HuH-7 (cell line): Measurements from ENCODE around the gene SHE.

Source experiments
- DNase-seq: peaks from one replicate; pipeline ENCODE4 v3.0.0; 2011; ENCODE audit warnings: low spot score

Gene SHE

GRCh38 chr1:154445040-154445472 is 57.2 kb downstream of the SHE start:
- no peak for DNase-seq

DNA sequence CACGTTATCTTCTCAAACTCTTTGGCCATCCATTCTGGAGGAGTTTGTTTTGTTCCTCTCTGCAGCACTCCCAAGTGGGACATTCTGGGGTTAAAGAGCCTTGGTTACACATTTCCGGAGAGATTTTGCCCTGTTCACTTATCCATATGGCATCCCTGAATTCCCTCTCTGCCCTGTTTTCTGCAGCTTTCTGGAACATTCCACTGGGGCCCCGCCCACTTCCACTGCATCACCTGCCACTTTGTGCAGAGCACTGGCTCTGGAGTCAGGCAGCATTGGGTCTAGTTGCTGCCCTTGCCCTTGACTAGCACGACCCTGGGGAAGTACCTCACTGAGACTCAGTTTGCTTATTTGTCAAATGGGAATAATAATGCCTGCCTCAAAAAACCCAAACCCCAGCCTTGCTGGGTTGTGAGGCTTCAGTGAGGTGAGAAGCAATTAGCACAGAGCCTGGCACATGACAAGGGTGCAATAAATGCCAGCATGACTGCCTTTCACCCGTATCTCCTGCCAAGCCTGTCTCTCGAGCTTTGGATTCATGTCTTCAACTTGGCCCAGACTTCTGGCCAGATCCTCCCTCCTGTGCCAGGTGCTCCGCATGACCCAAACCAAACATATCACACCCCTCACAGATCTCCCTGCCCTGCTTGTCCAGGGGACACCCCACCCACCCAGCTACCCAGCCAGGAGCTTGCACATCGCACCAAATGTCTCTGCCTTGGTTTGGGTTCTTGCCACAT is 58.8 kb downstream of the SHE start:
- DNase-seq: no peak

DNA sequence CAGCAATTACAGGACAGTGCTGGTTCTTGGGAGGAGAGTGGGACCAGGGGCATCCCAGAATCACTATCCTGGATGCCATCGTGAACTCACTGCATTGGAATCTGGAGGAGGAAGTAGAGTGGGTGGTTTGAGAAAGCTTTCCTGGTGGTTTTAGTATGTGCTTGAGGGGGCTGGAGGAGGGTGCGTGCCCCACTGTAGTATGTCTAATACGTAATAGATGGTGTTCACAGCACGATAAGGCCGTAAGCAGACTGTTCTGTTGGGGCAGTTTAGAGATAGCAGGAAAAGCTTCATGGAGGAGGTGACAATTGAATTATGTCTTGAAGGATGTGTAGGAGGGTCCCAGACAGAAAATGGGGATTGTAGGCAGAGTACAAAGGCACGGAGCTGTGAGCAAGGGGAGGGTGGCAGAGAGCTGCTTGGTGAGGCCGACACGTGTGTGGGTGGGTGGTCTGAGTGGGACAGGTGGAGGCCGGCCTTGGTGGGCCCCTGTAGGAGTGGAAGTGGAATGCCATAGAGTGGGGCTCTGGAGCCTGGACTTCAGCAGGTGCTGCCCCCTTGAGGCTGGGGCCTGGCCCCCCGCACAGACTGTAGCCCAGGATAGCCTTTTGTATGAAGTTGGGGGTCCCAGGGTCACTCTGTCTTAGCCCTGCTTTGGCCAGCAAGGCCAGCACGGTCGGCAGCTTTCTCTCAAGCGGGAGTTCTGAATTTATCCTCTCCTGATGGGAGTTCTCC is 60.0 kb downstream of the SHE start:
- DNase-seq: peak; percentile 42

- DNase-seq: no peak
Measured at GRCh38 chr1:154441241-154441888, 60.8 kb downstream of the SHE start.

DNA sequence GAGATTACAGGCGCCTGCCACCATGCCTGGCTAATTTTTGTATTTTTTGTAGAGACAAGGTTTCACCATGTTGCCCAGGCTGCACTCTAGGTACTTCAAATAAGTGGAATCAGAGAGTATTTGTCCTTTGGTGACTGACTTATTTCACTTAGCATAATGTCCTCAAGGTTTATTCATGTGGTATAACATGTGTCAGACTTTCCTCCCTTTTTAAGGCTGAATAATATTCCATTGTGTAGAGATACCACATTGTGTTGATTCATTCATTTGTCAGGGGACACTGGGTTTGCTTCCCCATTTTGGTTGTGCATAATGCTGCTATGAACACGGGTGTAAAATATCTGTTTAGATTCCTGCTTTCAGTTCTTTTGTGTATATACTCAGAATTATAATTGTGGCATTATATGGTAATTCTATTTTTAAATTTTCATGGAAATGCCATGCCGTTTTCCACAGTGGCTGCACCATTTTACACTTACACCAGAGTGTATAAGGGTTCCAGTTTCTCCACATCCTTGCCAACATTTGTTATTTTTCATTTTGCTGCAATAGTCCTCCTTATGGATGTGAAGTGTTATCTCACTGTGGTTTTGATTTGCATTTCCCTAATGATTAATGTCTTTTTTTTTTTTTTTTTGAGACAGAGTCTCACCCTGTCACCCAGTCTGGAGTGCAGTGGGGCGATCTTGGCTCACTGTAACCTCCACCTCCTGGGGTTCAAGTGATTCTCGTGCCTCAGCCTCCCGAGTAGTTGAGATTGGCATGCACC is 62.0 kb downstream of the SHE start:
- no peak for DNase-seq

- no peak for DNase-seq
Measured at GRCh38 chr1:154436433-154436832, 65.8 kb downstream of the SHE start.

GRCh38 chr1:154435599-154436200 is 66.5 kb downstream of the SHE start:
- no peak for DNase-seq

GRCh38 chr1:154434346-154435085 is 67.7 kb downstream of the SHE start:
- DNase-seq: no peak

DNA sequence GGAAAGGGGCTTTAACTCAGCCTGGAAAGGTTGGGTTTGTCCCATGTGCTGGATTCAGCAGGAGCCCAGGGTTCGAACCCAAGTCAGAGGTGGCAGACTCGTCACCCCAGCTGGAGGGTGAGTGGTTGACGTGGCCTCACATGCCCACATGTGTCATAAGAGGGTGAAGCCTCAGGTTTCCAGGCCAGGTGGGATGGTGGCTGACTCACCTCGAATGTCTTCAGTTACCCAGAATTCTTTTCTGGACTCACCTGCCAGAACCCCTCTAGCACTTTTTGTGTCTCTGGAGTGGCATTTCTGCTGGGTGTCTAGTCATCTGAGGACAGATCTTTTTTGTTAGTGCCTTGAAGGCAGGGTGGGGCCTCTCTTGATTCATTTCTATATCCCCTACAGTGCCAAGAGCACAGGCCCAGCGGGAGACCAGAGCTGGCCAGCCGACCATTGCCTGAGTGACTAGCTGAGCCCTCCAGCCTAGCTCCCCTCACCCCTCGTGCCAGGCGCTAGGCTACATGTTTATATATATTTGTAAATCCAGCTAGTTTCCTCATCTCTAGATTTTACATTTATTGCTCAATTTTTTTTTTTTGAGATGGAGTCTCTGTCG is 68.9 kb downstream of the SHE start:
- DNase-seq: no peak

GRCh38 chr1:154431586-154432373 is 70.4 kb downstream of the SHE start:
- DNase-seq: no peak

- no peak for DNase-seq
Measured at GRCh38 chr1:154430903-154431302, 71.3 kb downstream of the SHE start.

DNA sequence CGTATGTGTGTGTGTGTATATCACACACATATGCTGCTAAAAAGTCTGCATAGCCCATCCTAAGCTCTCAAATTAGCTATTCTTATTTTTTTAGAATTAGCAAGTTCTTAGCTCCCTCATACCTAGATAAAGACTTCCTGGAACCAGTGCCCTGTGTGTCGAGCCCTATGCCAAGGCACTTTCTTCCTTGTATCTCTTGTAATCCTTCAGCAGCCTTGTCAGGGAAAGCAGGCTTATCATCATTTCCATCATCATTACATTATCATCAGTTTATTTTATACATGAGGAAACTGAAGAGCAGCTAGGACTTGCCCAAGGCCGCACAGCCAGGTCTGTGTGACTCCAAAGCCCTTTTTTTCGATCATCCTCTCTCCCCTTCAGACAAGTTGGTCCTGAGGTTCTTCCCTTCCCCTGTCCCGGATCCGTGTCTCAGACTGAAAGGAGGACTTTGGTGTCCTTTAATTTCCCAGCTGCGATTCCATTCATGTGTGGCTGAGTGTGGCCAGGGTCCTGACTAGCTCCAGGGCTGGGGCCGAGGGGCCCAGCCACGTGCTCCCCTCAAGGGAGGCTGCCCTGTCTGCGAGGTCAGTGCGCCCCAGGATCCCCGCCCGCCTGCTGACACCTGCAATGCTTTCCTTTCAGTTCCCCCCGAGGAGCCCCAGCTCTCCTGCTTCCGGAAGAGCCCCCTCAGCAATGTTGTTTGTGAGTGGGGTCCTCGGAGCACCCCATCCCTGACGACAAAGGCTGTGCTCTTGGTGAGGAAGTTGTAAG is 72.2 kb downstream of the SHE start:
- no peak for DNase-seq
